ENCODE data around the gene PHLPP2.

Gene PHLPP2

GRCh38 chr16:71670537-71670936 lies 54.0 kb downstream of the PHLPP2 start:
- no peak for DNase-seq (ENCODE audit: low spot score)

DNA sequence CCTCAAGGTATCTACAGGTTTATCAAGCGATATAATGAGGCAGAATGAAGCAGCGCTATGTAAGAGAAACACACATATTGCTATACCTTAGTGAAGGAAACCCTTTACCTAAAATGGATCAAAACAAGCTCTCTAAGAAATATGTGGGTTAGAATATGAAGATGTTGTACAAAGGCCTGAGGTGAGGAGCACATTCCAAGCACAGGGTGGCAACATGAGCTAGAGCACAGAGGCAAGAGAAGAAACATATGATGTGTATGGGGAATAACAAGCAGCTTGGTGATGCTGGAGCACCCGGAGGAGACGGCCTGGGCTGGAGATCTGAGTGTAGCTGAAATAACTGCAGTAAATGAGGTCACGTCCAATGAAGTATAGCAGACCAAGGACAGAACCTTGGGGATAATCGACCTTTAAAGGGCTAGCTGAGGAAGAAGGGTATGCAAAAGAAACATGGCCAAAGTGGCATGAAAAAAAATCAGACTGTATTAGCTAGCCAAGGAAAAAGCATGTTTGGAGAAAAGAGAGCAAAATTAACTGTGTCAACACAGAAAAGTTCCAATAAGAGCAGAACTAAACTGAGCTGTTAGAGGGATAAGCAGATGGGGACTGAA lies 54.5 kb downstream of the PHLPP2 start:
- DNase-seq (ENCODE audit: low spot score): no peak

DNA sequence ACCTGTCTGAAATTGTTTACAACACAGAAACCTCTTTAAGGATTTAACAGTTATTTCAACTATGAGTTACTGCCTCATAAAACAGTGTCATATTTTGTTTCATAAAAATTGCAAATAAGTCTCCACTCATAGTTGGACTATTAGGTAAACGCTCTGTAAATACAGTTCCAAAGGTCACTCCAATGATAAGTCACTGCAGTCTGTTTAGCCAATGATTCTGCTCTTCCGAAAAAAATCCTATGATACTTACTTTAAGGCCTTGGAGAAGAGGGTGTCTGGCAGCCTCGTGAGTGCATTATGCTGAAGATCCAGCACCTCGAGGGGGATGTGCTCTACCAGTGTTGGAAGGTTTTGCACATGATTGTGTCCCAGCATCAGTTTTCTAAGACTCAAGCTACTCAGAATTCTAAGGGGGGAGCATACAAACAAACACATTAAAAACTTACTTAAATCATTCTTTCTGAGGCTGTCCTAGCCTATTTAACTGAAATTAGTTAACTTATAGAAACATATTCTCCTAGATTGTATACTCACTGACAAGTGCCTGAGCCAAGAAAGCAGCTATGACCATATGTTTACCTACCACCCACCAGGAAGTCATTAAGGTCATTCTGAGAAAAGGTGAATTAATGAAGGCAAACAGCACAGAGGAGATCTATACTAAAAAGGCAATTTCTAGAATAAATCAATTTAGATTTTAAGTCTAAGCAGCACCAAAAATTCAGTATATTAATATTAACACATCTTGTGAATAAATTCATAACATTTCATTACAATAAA lies 57.4 kb downstream of the PHLPP2 start:
- no peak for DNase-seq (ENCODE audit: low spot score)

- DNase-seq (ENCODE audit: low spot score): no peak
Measured at GRCh38 chr16:71666264-71666663, 58.2 kb downstream of the PHLPP2 start.

GRCh38 chr16:71659471-71659870 lies 65.0 kb downstream of the PHLPP2 start:
- no peak for DNase-seq (ENCODE audit: low spot score)

- no peak for DNase-seq (ENCODE audit: low spot score)
Measured at GRCh38 chr16:71658771-71659170, 65.7 kb downstream of the PHLPP2 start.

GRCh38 chr16:71649704-71650103 lies 74.8 kb downstream of the PHLPP2 start:
- DNase-seq (ENCODE audit: low spot score): no peak

DNA sequence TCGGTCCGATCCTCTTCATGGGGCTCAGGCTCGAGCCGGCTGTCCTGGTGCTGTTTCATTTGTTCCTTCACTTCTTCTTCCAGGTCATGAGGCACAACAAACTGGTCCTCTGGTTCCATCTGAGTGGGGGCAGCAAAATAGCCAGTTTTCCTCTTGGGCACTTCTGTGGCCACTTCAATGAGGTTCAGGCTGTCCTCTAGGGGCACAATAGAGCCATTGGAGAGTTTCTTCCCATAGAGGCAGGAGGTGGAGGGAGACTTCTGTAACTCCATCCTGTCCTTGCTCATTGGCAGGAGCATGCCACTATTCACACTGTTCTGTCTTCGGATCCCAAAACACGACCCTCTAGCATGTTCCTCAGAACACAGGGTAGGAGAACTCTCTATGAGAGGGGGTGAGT lies 75.6 kb downstream of the PHLPP2 start:
- no peak for DNase-seq (ENCODE audit: low spot score)

DNA sequence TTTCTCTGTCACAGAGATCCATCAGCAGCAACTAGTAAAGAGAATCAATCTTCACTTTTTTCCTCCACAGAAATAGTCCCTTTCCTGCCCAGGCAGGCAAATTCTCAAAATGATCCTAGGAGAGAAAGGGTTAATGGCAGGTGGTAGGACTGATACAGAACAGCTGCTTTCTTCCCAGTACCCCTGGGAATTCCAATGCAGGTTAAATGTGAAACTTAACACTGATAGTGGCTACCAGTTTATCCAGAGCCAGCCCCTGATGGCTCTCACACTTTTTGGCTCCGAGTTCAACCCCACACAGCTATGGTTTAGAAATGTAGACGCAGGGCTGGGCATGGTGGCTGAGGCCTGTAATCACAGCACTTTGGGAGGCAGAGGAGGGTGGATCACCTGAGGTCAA lies 76.3 kb downstream of the PHLPP2 start:
- no peak for DNase-seq (ENCODE audit: low spot score)

DNA sequence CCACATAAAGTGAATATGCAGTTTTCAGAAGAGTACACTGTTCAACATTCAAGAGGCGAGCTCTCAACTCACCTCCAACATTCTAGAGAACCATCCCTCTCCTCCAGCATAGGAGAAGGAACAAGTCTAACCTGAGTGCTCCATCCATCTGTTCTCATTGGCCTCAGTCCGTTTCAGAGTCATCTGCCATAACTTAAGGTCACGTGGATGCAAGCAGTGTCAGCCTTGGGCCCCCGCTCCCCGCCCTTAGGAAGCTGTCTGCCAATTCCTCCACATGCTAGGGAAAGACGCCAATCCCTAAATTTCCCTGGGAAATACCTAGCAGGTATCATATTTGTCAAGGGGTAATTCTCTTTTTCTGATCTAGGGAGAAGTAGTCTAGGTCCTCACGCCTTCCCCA lies 77.1 kb downstream of the PHLPP2 start:
- DNase-seq (ENCODE audit: low spot score): no peak

DNA sequence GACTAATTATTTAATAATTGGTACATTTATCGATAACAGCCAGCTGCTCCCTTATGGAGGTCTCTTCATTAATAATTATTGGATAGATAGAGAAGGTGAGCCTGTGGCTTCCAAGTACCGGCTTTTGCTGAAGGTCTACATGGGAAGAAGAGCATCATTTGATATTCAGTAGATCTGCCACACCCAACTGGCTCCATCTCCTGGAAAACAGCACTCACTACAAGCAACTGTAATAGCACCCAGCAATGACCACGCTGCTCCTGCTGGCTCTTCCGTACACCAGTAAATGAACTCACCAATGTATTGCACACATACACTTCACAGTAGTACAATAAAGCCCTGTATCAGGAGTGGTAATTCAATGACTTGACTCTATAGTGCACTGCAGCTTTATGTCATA lies 79.1 kb downstream of the PHLPP2 start:
- DNase-seq (ENCODE audit: low spot score): peak; percentile 19

DNA sequence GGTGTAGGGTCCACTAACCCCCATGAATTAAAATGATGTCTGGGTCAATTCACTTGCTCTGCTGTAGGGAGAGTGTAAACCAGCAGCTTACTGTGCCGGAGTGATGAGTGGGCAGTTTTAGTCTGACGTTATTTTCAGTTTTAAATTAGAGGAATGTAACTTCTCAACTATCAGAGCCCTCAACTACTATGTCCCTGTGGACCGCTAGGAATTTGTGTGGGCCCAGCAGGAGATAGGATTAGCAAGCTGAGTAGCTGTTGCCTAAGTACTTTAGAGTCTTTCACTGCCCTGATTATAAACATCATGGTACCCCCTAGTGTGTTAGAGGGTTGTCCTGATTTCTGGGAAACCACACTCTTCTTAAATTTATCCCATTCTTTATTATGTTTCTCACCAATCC lies 87.1 kb downstream of the PHLPP2 start:
- no peak for DNase-seq (ENCODE audit: low spot score)

GRCh38 chr16:71635632-71636031 lies 88.9 kb downstream of the PHLPP2 start:
- no peak for DNase-seq (ENCODE audit: low spot score)

DNA sequence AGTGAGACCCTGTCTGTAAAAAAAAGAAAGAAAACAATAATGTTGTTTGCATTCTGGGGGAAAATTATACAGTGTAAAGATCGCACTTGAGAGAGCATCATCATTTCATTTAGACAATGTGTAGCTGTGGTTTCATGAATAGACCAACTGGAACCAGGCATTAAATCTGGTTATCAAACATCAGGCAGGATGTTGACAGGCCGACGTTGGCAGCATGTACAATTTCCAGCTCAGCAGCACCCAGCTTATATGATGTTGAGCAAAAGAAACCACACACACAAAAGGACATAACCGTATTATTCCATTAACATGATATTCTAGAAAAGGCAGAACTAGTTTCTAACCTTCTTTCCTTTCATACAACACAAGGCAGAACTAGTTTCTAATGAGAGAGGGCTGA lies 92.7 kb downstream of the PHLPP2 start:
- DNase-seq (ENCODE audit: low spot score): no peak

DNA sequence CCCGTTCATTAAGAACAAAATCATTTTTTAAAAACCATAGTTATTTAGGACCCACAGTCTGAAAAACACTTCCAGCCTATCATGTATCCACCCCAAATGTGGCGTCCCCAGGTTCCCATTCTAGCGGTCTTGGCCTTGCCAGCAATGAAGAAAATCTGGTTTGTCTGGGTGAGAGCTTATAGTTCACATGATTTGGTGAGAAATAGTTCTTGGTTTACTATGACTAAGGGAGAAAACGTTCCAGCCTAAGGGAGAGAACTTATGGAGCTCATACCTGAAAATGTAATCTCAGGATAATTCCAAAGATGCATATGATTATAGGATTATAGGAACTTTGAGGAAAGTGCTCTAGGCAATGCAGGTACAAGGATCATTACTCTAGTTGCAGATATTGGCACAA lies 93.7 kb downstream of the PHLPP2 start:
- no peak for DNase-seq (ENCODE audit: low spot score)

GRCh38 chr16:71629278-71630016 lies 95.1 kb downstream of the PHLPP2 start:
- no peak for DNase-seq (ENCODE audit: low spot score)

DNA sequence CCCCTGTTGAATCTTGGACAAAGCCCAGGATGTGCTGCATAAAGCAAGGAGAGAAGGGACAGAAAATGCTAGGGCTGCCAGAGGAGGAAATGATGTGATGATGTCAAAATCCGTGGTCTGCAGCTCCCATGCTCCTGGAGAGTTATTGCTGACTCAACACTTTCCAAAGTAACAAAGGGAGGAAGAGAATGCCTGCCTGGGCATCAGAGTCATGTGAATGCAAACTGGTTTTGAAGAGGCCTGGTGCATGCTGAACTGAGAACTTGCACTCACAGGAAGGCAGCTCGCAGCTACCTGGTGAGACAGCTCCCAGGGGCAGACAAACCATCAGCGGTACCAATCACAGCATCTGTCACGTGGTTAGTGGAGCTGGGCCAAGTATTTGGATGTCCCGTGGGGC lies 95.7 kb downstream of the PHLPP2 start:
- DNase-seq (ENCODE audit: low spot score): no peak

DNA sequence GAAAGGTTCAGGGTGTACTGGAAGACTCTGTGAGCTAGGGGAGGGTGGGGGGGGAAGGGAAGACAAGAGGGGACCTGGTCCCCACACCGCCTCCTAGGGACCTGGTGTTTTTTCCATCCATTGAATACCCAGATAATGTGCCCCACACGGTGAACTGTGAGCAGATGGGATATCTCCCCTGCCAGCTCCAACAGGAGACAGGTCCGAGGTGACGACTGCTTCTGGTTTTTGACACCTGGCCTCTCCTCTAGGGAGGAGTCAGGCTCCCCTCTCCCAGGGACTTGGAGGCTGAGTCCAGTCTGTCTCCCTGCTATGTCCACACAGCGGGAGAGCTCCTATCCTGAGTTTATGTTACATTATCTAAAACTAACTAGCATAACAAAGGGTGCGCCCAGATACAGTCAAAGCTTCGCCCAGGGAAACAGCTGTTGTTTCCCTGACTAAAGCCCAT lies 96.7 kb downstream of the PHLPP2 start:
- DNase-seq (ENCODE audit: low spot score): no peak

DNA sequence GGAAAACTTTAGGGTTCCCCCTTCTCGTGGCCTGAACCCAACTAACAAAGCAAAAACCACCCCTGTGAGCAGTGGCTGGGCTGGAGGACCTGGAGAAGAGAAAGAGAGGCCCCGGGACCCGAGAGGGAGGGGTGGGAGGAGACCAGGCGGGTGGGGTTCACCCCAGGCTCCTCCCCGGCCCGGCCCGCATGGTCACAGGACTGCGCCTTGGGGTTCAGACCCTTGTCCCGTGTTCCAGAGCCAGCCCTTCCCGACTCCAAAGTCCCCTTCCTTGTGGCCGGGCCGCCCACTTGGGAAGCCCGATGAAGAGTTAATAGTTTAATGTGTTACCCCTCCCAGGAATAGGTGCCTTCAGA lies 97.7 kb downstream of the PHLPP2 start:
- DNase-seq (ENCODE audit: low spot score): no peak

DNA sequence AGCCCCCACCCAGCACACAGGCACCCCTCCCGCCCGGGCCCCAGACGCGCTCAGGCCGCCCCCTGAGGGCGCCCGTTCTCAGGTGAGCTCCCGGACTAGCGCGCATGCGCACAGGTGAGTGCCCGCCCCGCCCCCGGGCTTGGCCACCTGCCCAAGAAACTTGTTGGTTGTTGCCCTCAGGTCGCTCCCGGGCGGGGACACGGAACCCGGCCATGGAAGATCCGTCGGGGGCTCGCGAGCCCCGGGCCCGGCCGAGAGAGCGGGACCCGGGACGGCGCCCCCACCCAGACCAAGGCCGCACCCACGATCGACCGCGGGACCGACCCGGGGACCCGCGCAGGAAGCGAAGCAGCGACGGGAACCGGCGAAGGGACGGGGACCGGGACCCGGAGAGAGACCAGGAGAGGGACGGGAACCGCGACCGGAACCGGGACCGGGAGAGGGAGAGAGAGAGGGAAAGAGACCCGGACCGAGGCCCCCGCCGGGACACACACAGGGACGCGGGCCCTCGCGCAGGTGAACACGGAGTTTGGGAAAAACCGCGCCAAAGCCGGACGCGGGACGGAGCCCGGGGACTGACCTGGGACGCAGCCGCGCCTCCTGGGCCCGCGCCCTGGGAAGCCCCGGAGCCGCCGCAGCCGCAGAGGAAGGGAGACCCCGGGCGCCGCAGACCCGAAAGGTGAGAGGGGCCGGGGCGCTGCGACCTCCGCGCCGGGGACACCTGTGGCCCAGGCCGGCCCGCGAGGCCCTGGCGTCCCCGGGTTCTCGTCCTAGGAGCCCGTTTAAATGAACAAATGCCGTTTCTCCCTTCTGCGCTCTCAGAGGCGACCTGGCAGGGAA lies 98.3 kb downstream of the PHLPP2 start, which contains the start of gene MARVELD3:
Gene MARVELD3 (plus strand): TSS at position 167 of the 840 bp plus-strand sequence. CDS start 46 bp downstream, at position 213.
- no peak for DNase-seq (ENCODE audit: low spot score)

DNA sequence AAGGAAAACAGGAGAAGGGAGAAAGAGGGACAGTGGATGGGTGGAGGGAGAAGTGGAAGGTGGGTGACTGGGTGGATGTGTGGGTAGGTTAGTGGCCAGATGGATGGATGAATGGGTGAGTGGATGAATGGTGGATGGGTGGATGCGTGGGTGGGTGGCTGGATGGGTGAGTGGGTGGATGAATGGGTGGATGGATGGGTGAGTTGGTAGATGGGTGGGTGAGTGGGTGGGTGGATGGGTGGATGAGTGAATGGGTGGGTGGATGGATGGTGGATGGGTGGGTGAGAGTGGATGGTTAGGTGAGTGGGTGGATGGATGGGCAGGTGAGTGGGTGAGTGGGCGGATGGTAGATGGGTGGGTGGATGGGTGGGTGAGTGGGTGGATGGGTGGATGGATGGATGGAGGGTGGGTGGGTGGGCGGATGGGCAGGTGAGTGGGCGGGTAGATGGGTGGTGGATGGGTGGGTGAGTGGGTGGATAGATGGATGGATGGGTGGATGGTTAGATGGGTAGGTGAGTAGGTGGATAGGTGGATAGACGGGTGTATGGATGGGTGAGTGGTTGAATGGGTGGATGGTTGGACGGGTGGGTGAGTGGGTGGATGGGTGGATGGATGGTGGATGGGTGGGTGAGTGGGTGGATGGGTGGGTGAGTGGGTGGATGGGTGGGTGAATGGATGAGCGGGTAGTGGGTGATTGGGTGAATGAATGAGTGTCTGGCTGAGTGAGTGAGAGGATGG lies 99.2 kb downstream of the PHLPP2 start:
- no peak for DNase-seq (ENCODE audit: low spot score)

All from hematopoietic multipotent progenitor cell treated with erythropoietin and hydrocortisone succinate and interleukin-3 and kit ligand, for 17 days (in vitro differentiated cells).